HEK293 (cell line): ENCODE results near the gene UBL4A.

Experiments used
- ATF2 ChIP-seq: fragments of 450-650 bp; formaldehyde crosslinking; IDR thresholded peaks from 2 replicates; pipeline ENCODE4 v1.5.1; 2016; ENCODE audit warnings: missing biosample characterization, missing genetic modification characterization, low read depth
- HOXA7 ChIP-seq: sonication (generic); formaldehyde crosslinking; IDR thresholded peaks from 2 replicates; pipeline ENCODE4 v1.8.1; 2022; ENCODE audit warnings: missing genetic modification reagents, borderline replicate concordance
- IKZF3 ChIP-seq: fragments of 450-650 bp; IDR thresholded peaks from 2 replicates; pipeline ENCODE4 v1.5.0; 2018; ENCODE audit warnings: missing biosample characterization, mild to moderate bottlenecking, missing genetic modification characterization, moderate library complexity
- KLF1 ChIP-seq: fragments of 450-650 bp; formaldehyde crosslinking; IDR thresholded peaks from 2 replicates; pipeline ENCODE4 v1.5.1; 2016; ENCODE audit warnings: missing biosample characterization, missing genetic modification characterization
- KLF8 ChIP-seq: fragments of 450-650 bp; formaldehyde crosslinking; IDR thresholded peaks from 2 replicates; pipeline ENCODE4 v1.5.1; 2016; ENCODE audit warnings: missing biosample characterization, missing genetic modification characterization
- SCRT2 ChIP-seq: fragments of 450-650 bp; formaldehyde crosslinking; IDR thresholded peaks from 2 replicates; pipeline ENCODE4 v1.5.1; 2016; ENCODE audit warnings: missing biosample characterization, missing genetic modification characterization
- SETDB1 ChIP-seq: IDR thresholded peaks from one replicate; pipeline ENCODE4 v1.6.1; 2017; ENCODE audit warnings: mild to moderate bottlenecking, low read length, moderate library complexity, mixed read lengths; ENCODE audit not compliant: insufficient read length
- WT1 ChIP-seq: fragments of 450-650 bp; formaldehyde crosslinking; IDR thresholded peaks from 2 replicates; pipeline ENCODE4 v1.5.1; 2016; ENCODE audit warnings: missing biosample characterization, missing genetic modification characterization
- YY2 ChIP-seq: fragments of 450-650 bp; formaldehyde crosslinking; IDR thresholded peaks from 2 replicates; pipeline ENCODE4 v1.5.1; 2016; ENCODE audit warnings: missing biosample characterization, missing genetic modification characterization
- ZBTB20 ChIP-seq: fragments of 450-650 bp; formaldehyde crosslinking; IDR thresholded peaks from 2 replicates; pipeline ENCODE4 v1.5.1; 2016; ENCODE audit warnings: missing biosample characterization, missing genetic modification characterization
- ZBTB8A ChIP-seq: fragments of 450-650 bp; formaldehyde crosslinking; IDR thresholded peaks from 2 replicates; pipeline ENCODE4 v1.5.1; 2016; ENCODE audit warnings: missing biosample characterization, missing genetic modification characterization
- ZFP37 ChIP-seq: fragments of 450-650 bp; formaldehyde crosslinking; IDR thresholded peaks from 2 replicates; pipeline ENCODE4 v1.5.1; 2016; ENCODE audit warnings: missing biosample characterization, missing genetic modification characterization
- ZNF174 ChIP-seq: fragments of 450-650 bp; formaldehyde crosslinking; IDR thresholded peaks from 2 replicates; pipeline ENCODE4 v1.5.0; 2017; ENCODE audit warnings: missing biosample characterization, mild to moderate bottlenecking, missing genetic modification characterization
- ZNF202 ChIP-seq: fragments of 450-650 bp; formaldehyde crosslinking; IDR thresholded peaks from 2 replicates; pipeline ENCODE4 v1.5.1; 2016; ENCODE audit warnings: missing biosample characterization, missing genetic modification characterization, borderline replicate concordance
- ZNF223 ChIP-seq: fragments of 450-650 bp; formaldehyde crosslinking; IDR thresholded peaks from 2 replicates; pipeline ENCODE4 v1.5.1; 2016; ENCODE audit warnings: missing biosample characterization, missing genetic modification characterization
- ZNF24 ChIP-seq: fragments of 450-650 bp; formaldehyde crosslinking; IDR thresholded peaks from 2 replicates; pipeline ENCODE4 v1.5.1; 2016; ENCODE audit warnings: missing biosample characterization, missing genetic modification characterization
- ZNF274 ChIP-seq, 2 experiments: fragments of 200-500 bp in 1 of 2; fragments of 450-650 bp in 1 of 2; sonication (Bioruptor generic) in 1 of 2; formaldehyde crosslinking in 1 of 2; IDR thresholded peaks; 2 replicates each; pipeline versions ENCODE4 v1.5.1 to v1.6.1; 2014 to 2016; ENCODE audit warnings: borderline replicate concordance in 1 of 2, inconsistent platforms in 1 of 2, low read length in 1 of 2, missing biosample characterization in 1 of 2, missing genetic modification characterization in 1 of 2
- ZNF335 ChIP-seq: fragments of 450-650 bp; formaldehyde crosslinking; conservative IDR thresholded peaks from 2 replicates; pipeline ENCODE4 v1.5.1; 2016; ENCODE audit warnings: missing biosample characterization, missing genetic modification characterization
- ZNF433 ChIP-seq: fragments of 450-650 bp; formaldehyde crosslinking; IDR thresholded peaks from 2 replicates; pipeline ENCODE4 v1.5.1; 2016; ENCODE audit warnings: missing biosample characterization, missing genetic modification characterization, low read depth
- ZNF561 ChIP-seq: fragments of 450-650 bp; IDR thresholded peaks from 2 replicates; pipeline ENCODE4 v1.5.1; 2018; ENCODE audit warnings: missing biosample characterization, missing genetic modification characterization, borderline replicate concordance
- ZNF571 ChIP-seq: fragments of 450-650 bp; formaldehyde crosslinking; IDR thresholded peaks from 2 replicates; pipeline ENCODE4 v1.5.0; 2017; ENCODE audit warnings: missing biosample characterization, missing genetic modification characterization
- ZNF600 ChIP-seq: fragments of 450-650 bp; formaldehyde crosslinking; IDR thresholded peaks from 2 replicates; pipeline ENCODE4 v1.5.1; 2016; ENCODE audit warnings: missing biosample characterization, missing genetic modification characterization
- ZNF654 ChIP-seq: fragments of 450-650 bp; formaldehyde crosslinking; IDR thresholded peaks from 2 replicates; pipeline ENCODE4 v1.5.1; 2016; ENCODE audit warnings: low read depth, missing biosample characterization, missing genetic modification characterization
- ZNF692 ChIP-seq: fragments of 450-650 bp; formaldehyde crosslinking; IDR thresholded peaks from 2 replicates; pipeline ENCODE4 v1.5.1; 2016; ENCODE audit warnings: missing biosample characterization, missing genetic modification characterization
- ZNF843 ChIP-seq: fragments of 450-650 bp; formaldehyde crosslinking; IDR thresholded peaks from 2 replicates; pipeline ENCODE4 v1.5.1; 2016; ENCODE audit warnings: missing biosample characterization, missing genetic modification characterization
- ZXDB ChIP-seq: fragments of 450-650 bp; formaldehyde crosslinking; IDR thresholded peaks from 2 replicates; pipeline ENCODE4 v1.5.1; 2016; ENCODE audit warnings: missing biosample characterization, missing genetic modification characterization
- TF ChIP-seq, protein P1 (sequence below): fragments of 450-650 bp; formaldehyde crosslinking; IDR thresholded peaks from 2 replicates; pipeline ENCODE4 v1.5.1; 2017; ENCODE audit warnings: missing biosample characterization, missing genetic modification characterization
- TF ChIP-seq, protein P2 (sequence below): fragments of 450-650 bp; formaldehyde crosslinking; conservative IDR thresholded peaks from 2 replicates; pipeline ENCODE4 v1.5.1; 2016; ENCODE audit warnings: low read depth, missing biosample characterization, missing genetic modification characterization
- TF ChIP-seq, protein P3 (sequence below): fragments of 450-650 bp; formaldehyde crosslinking; IDR thresholded peaks from 2 replicates; pipeline ENCODE4 v1.5.1; 2016; ENCODE audit warnings: missing biosample characterization, missing genetic modification characterization

Gene UBL4A

DNA sequence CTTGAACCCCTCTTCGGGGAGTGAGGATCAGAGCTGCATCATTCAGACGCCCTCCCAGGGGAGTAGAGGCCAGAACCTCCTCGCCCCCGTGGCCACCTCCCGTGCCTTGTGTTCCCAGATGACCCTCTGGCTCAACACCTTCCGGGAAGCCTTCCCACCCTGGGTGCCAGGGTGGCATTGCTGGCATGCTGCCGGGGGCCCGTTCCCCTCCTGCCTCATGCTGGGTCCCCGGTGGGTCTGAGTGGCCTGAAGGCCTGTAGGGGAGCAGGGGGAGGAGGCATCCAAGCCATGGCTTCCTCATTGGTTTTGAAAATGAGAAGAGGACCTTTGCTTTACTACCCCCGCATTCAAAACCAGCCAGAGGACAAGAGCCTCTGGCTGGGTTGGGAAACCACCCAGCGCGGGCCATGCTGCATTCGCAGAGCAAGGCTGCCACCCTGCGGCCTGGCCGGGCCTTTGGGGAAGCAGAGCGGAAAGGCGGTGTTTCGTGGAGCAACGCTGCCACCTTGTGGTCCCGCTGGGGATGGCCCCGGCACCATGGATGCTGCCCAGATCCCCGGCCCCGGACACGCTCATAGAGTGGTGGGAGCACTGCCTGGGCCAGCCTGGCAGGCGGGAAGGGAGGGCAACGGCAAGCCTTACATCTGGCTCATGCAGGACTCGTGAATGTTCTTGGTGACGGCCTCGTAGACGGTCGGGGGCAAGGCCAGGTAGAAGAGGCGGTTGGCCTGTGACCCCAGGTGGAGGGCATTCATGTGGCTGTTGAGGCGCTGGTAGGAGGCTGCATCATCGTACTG is 48.3 kb upstream of the UBL4A start (continued):
- TF ChIP-seq, protein P1, sequence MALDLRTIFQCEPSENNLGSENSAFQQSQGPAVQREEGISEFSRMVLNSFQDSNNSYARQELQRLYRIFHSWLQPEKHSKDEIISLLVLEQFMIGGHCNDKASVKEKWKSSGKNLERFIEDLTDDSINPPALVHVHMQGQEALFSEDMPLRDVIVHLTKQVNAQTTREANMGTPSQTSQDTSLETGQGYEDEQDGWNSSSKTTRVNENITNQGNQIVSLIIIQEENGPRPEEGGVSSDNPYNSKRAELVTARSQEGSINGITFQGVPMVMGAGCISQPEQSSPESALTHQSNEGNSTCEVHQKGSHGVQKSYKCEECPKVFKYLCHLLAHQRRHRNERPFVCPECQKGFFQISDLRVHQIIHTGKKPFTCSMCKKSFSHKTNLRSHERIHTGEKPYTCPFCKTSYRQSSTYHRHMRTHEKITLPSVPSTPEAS (tag by site-specific recombination): no peak; the same call in 1 of the 2 replicates
- TF ChIP-seq YY2 (tag by site-specific recombination) (0 out of 2 replicates have a peak, but pooled peaks have one; percentile 37), ZNF274 (IDR thresholded peaks at IDR 0.05; ENCODE audit: low read length) (no peak), ZNF274 (tag by site-specific recombination; IDR thresholded peaks at IDR 0.05; ENCODE audit: borderline replicate concordance) (no peak), ZXDB (tag by site-specific recombination) (peak; percentile 58; the same call in 1 of the 2 replicates), IKZF3 (tag by site-specific recombination) (no peak), ZNF600 (tag by site-specific recombination) (0 out of 2 replicates have a peak, but pooled peaks have one; percentile 33), ZNF202 (tag by site-specific recombination) (no peak), ZFP37 (tag by site-specific recombination) (peak; percentile 86), ZNF843 (tag by site-specific recombination) (peak; percentile 56; the same call in 1 of the 2 replicates), SETDB1 (no peak), ZNF335 (peak; percentile 31; the same call in 1 of the 2 replicates), ZBTB8A (tag by site-specific recombination) (0 out of 2 replicates have a peak, but pooled peaks have one; percentile 17), ZBTB20 (peak; percentile 47), ZNF433 (no peak), ATF2 (no peak), ZNF24 (tag by site-specific recombination) (peak; percentile 77; the same call in 1 of the 2 replicates), HOXA7 (CRISPR knock-in tag) (no peak), WT1 (tag by site-specific recombination) (0 out of 2 replicates have a peak, but pooled peaks have one; percentile 11), ZNF561 (peak; percentile 73; the same call in 1 of the 2 replicates), KLF8 (peak; percentile 67), ZNF692 (peak; percentile 77), SCRT2 (tag by site-specific recombination) (no peak), KLF1 (tag by site-specific recombination) (no peak; the same call in 1 of the 2 replicates), ZNF654 (tag by site-specific recombination) (peak; percentile 100), ZNF223 (no peak), ZNF174 (tag by site-specific recombination) (no peak), ZNF571 (tag by site-specific recombination) (no peak)
- TF ChIP-seq, protein P2, sequence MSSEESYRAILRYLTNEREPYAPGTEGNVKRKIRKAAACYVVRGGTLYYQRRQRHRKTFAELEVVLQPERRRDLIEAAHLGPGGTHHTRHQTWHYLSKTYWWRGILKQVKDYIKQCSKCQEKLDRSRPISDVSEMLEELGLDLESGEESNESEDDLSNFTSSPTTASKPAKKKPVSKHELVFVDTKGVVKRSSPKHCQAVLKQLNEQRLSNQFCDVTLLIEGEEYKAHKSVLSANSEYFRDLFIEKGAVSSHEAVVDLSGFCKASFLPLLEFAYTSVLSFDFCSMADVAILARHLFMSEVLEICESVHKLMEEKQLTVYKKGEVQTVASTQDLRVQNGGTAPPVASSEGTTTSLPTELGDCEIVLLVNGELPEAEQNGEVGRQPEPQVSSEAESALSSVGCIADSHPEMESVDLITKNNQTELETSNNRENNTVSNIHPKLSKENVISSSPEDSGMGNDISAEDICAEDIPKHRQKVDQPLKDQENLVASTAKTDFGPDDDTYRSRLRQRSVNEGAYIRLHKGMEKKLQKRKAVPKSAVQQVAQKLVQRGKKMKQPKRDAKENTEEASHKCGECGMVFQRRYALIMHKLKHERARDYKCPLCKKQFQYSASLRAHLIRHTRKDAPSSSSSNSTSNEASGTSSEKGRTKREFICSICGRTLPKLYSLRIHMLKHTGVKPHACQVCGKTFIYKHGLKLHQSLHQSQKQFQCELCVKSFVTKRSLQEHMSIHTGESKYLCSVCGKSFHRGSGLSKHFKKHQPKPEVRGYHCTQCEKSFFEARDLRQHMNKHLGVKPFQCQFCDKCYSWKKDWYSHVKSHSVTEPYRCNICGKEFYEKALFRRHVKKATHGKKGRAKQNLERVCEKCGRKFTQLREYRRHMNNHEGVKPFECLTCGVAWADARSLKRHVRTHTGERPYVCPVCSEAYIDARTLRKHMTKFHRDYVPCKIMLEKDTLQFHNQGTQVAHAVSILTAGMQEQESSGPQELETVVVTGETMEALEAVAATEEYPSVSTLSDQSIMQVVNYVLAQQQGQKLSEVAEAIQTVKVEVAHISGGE (tag by site-specific recombination): no peak
- TF ChIP-seq, protein P3, sequence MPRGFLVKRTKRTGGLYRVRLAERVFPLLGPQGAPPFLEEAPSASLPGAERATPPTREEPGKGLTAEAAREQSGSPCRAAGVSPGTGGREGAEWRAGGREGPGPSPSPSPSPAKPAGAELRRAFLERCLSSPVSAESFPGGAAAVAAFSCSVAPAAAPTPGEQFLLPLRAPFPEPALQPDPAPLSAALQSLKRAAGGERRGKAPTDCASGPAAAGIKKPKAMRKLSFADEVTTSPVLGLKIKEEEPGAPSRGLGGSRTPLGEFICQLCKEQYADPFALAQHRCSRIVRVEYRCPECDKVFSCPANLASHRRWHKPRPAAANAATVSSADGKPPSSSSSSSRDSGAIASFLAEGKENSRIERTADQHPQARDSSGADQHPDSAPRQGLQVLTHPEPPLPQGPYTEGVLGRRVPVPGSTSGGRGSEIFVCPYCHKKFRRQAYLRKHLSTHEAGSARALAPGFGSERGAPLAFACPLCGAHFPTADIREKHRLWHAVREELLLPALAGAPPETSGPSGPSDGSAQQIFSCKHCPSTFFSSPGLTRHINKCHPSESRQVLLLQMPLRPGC (tag by site-specific recombination): 0 out of 2 replicates have a peak, but pooled peaks have one; percentile 44
